ENCODE results near the gene DNAAF2.
"Not testable (repeated sequence)": the region's sequence is repeated elsewhere in the genome, so short reads cannot be mapped to it uniquely, and the experiment has no call there.

DNAAF2 gene

DNA sequence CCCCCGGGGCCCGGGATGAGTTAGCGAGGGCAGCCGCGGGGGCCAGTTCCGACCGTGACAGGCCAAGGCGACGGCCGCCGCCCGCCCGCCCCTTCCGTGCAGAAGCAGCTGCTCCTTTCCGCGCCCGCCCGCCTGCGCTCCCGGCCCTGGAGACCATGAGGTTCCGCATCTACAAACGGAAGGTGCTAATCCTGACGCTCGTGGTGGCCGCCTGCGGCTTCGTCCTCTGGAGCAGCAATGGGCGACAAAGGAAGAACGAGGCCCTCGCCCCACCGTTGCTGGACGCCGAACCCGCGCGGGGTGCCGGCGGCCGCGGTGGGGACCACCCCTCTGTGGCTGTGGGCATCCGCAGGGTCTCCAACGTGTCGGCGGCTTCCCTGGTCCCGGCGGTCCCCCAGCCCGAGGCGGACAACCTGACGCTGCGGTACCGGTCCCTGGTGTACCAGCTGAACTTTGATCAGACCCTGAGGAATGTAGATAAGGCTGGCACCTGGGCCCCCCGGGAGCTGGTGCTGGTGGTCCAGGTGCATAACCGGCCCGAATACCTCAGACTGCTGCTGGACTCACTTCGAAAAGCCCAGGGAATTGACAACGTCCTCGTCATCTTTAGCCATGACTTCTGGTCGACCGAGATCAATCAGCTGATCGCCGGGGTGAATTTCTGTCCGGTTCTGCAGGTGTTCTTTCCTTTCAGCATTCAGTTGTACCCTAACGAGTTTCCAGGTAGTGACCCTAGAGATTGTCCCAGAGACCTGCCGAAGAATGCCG is 13.7 kb downstream of the DNAAF2 start:
- peak; percentile 91 for DNase-seq

DNA sequence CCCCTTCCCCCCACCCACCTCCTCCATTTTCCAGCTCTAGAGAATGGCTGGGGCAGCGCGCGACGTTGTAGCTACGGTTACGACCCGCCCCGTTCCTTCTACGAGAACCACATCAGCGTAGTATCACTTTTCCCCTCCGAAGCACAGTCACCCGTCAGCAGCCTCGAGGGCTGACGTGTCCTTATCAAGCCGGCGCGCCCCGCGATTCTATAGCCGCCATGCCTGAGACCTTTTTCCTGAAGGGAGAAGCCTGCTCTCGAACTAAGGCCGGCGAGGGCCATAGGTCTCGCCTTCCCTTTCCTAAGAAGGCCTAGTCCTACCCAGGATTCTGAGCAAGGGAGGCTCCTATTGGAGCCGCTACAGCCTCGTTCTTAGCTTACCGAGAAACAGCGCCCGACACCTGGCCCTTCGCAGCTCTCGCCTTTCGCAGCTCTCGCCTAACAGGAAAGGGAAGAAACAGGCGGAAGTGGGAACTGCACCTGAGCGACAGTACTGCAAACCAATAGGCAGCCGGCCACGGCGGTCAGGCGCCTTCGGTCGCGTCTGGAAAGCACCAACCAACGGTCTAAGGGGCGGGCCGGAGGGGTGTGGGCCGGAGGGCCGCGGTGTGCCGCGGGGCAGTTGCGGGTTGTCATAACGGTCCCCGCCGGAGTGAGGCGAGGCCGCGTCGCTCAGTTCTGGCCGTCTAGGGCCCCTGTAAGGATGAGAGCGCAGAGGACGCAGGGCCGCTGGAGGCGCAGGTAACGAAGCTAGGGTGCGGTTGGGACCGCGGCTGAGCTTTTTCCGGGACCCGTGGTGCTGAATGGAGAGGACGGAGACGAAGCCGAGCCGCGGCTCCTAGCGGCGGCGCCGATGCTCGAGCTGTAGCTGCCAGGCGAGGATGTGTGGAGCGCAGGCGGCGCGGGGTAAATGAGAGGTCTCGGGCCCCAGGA is 14.6 kb downstream of the DNAAF2 start, which contains the start of the genes MGAT2 and RPL36AL:
Gene MGAT2, plus strand, starts transcription at position 618 of the 932 bp plus-strand sequence. CDS start 470 bp downstream, outside the sequence.
Gene RPL36AL, minus strand, starts transcription at position 445 of the 932 bp plus-strand sequence. CDS start 1,522 bp downstream, outside the sequence.
- peak; percentile 99 for DNase-seq

DNA sequence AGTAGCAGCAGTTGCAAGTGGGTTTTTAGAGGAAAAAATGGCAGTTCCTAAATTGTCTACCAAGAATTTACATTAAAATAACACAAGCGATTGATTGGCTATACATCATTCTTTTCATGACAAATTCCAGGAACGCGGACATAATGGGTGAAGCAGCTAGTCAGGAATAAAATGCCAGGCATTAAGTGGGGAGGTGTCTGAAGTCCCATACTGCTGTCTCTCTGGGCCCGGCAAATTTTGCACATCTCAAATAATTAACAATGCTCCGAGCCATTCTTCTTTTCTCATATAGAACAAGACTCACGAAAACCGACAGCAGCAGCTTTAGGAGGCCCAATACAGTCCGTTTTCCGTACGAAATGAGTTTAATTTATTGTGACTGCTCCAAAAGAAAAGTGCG is 15.3 kb downstream of the DNAAF2 start:
- no peak for DNase-seq

DNA sequence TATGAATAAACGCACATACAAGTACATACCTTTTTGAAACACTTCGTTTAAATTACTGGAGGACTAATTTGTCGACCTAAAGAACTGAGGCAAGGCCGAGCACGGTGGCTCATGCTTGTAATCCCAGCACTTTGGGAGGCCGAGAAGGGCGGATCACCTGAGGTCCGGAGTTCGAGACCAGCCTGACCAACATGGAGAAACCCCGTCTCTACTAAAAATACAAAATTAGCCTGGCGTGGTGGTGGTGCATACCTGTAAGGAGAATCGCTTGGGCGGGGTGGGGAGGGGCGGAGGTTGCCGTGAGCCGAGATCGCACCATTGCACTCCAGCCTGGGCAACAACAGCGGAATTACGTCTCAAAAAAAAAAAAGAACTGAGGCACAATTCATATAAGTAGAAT is 15.8 kb downstream of the DNAAF2 start:
- DNase-seq, result not testable (repeated sequence)

DNA sequence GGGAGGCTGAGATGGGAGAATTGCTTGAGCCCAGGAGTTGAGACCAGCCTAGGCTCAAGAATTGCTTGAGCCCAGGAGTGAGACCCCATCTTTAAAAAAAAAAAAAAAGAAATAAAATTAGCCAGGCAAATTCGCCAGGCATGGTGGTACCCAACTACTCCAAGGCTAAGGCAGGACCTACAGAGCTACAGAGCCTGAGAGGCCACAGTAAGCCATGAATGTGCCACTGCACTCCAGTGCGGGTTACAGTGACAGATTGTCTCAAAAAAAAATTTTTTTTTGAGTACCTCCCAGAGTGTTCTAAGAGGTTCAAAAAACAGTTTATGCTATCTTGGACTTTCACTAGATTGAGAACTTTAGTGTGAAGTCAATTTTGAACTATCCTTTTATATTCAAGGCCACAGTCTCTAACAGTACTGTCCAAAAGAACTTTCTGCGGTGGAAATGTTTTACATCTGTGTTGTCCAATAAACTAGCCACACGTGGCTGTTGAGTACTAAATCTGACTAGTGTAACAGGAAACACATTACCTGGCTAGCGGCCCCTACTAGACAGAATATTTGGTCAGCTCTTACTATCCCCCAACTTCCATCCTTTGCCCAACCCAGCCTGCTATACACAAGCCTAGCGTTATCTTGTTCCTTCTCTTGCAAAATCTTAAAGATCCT is 17.1 kb downstream of the DNAAF2 start:
- DNase-seq, result no peak

DNA sequence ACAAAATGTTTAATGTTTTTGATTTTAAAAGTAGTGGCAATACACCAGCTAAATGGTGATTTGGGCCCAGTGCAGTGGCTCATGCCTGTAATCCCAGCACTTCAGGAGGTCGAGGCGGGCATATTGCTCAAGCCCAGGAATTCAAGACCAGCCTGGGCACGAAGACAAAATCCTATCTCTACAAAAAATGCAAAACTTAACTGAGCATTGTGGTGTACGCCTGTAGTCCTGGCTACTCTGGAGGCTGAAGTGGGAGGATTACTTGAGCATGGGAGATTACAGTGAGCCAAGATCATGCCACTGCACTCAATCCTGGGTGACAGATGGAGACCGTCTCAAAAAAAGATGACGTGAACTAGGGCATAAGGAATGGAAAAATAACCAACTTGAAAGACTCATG is 19.3 kb downstream of the DNAAF2 start:
- DNase-seq, result no peak

DNA sequence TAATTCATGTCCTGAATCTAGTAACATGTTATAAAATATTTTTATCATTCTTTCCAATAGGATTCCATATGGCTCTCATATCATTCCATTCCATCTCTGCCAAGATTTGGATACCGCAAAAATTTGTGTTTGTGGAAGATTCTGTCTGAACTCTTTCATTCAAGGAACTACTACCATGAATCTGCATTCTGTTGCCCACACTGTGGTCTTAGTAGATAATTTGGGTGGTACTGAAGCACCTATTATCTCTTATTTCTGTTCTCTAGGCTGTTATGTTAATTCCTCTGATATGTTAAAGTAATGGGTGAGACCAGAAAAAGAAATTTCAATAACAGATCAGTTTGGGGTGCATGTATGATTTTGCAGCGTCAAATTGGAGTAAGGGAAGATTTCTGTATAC is 20.8 kb downstream of the DNAAF2 start:
- peak; percentile 64 for DNase-seq

DNA sequence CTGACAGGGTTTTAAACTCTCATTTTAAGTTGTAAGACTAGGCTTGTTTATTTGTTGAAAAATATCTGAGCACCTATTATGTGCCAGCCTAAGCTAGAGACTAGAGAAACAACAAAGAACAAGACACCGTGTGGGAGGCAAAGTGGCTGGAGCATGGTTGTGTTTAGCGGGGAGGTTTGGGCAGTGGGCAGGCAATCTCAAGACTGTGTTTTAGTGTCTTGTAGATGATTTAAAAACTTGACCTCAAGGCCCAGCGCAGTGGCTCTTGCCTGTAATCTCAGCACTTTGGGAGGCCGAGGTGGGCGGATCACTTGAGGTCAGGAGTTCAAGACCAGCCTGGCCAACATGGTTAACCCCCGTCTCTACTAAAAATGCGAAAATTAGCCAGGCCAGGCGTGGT is 22.4 kb downstream of the DNAAF2 start:
- DNase-seq, result no peak

DNA sequence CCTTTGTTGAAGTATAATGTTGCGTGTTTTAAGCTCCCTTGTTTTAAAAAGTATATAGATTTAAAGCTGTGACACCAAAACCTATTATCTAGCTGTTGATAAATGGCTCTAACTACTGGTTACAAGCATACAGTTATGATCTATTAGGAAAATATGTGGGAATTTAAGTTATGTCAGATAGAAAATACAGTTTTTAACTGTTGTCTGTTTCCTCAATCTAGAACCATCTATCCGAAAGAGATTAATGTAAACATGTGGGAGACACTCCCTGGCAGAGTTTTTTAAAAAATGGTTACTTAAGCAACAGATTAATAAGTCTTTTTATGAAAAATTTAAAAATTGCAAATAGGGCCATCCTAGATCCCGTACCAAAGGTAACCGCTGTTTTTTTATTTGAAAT is 22.8 kb downstream of the DNAAF2 start:
- no peak for DNase-seq

DNA sequence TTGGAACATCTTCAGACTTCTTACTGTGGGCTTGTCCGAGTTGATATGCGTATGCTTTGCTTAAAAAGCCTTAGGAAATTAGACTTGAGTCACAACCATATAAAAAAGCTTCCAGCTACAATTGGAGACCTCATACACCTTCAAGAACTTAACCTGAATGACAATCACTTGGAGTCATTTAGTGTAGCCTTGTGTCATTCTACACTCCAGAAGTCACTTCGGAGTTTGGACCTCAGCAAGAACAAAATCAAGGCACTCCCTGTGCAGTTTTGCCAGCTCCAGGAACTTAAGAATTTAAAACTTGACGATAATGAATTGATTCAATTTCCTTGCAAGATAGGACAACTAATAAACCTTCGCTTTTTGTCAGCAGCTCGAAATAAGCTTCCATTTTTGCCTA is 27.5 kb downstream of the DNAAF2 start:
- DNase-seq, result no peak

DNA sequence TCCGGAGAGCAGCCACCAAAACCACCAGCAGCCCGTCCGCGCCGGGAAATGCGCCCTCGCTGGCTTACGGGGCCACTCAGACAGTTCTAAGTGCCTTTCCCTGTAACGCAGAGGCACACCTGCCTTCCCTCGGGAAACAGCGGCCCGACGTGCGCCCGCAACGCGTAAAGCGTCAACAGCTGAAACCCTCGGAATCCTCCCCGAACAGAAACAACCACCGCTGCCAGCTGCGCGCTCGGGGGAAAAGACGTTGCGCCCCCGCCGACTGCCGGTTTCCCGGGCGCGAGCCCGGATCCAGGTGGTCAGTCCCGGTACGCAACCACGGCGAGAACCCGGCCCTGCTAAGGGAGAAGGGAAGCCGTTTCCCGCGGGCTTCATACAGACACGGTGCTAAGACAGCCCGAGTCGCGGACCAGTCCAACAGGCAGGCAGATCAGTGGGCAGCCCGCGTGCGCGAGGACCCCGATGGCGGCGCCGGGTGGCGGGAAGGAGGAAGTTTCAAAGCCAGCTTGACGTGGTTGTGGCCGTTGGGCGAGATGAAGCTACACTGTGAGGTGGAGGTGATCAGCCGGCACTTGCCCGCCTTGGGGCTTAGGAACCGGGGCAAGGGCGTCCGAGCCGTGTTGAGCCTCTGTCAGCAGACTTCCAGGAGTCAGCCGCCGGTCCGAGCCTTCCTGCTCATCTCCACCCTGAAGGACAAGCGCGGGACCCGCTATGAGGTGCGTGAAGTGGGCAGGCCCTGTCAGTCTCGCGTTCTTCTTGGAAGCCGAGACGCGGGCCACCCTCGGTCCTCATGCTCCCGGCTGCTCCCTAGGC is 36.4 kb downstream of the DNAAF2 start, which contains the start of gene LRR1:
Gene LRR1, plus strand, starts transcription at position 456 of the 816 bp plus-strand sequence. Its CDS starts 81 bp downstream, at position 537.
- DNase-seq, result peak; percentile 93

DNA sequence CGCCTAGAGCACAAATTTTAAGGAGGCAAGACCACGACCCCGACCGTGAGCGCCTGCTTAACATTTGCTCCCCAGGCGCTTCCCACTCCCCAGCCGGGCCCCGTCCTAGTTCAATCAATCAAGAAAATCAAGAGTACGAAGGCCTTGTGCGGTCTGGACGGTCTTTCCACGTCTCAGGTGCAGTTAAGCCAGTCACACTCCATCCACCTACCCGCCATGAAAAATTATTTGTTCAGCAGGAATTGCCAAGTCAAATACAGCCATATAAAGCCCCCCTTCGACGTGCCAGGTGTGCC is 36.9 kb downstream of the DNAAF2 start:
- peak; percentile 57 for DNase-seq

DNA sequence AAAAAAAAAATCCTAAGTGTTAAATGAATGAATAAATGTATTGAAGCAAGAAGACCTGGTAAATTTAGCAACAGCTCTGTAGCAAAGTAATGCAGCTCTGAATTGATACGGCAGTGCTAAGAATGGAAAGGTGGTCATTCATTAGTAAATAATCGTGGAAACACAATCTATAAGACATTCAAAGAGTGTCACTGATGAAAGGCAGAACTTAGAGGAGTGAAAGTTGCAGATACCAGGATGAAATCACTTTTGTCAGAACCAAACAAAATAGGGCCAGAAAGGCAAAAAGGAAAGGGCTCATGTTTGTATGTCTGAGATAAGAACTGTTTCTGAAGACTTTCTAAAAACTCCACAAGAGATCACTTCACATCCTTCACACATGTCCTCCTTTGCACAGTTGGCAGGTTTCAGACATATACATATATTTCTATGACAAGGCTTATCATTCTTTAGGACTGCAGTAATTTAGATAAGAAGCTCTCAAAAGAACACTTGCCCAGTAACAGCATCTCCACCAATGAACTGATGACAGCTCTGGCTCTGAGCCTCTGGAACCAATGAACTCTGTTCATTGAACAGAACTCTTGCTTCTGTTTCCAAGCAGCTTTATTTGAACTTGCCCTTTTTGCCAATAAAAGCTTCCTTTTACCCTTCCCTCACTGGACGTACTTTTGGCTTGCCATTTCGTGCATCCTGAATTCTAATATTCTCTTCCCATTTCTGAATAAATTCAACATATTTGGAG is 40.5 kb downstream of the DNAAF2 start:
- peak; percentile 97 for DNase-seq

DNA sequence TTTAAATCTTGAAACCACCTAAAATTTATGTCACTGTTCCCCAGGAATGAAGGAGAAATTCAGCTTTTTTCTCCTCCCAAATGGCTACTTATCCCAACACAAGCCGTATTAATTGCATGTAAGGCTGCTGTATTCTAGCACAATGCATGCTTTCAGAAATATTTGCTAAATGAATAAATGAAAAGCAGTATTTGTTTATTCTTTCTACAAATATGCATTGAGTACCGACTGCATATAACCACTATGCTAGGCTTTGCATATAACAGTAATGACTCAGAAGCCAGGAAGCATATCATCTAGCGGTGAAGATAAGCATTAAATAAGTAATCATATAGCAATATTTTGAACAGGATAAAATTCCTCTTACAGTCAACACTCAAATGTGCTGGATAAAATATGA is 42.0 kb downstream of the DNAAF2 start:
- DNase-seq, result peak; percentile 62

DNA sequence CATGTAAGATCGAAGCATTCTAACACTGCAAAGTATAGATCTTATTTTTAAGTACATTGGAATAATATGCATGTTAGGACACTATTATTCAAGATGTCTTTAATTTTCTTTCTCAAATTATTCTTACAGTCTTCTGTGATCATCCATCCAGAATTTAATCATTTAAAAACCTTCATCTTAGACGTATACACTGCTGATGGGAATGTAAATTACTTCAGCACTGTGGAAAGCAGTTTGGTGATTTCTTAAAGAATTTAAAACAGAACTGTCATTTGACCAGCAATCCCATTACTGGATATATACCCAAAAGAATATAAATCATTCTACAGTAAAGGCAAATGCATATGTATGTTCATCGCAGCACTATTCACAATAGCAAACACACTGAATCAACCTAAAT is 45.7 kb downstream of the DNAAF2 start:
- no peak for DNase-seq

DNA sequence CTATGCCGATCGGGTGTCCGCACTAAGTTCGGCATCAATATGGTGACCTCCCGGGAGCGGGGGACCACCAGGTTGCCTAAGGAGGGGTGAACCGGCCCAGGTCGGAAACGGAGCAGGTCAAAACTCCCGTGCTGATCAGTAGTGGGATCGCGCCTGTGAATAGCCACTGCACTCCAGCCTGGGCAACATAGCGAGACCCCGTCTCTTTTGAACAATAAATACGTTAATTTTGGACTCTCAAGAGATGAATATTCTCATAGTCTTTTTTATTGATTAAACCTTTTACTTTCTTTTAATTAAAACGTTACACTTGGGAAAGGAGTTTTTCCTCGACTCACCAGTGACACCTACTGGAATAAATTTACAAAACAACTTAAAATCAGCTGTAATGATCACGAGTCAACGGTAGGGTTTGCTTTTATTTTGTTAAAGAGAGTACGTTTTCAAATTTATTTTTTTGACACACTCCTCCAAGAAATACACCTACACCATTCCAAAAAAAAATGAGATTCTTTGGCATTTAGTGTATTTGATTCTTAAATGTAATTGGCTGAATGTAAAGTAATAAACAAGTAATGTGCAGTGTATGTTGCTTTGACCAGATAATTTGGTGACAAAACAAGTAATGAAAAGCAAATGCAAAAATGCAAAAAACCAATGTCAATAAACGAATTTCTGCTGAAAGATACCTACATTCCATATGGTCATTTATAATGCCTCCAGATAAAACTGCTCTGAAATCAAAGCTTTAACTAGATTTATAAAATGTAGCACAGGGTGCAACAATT is 48.2 kb downstream of the DNAAF2 start:
- DNase-seq, result peak; percentile 89

DNA sequence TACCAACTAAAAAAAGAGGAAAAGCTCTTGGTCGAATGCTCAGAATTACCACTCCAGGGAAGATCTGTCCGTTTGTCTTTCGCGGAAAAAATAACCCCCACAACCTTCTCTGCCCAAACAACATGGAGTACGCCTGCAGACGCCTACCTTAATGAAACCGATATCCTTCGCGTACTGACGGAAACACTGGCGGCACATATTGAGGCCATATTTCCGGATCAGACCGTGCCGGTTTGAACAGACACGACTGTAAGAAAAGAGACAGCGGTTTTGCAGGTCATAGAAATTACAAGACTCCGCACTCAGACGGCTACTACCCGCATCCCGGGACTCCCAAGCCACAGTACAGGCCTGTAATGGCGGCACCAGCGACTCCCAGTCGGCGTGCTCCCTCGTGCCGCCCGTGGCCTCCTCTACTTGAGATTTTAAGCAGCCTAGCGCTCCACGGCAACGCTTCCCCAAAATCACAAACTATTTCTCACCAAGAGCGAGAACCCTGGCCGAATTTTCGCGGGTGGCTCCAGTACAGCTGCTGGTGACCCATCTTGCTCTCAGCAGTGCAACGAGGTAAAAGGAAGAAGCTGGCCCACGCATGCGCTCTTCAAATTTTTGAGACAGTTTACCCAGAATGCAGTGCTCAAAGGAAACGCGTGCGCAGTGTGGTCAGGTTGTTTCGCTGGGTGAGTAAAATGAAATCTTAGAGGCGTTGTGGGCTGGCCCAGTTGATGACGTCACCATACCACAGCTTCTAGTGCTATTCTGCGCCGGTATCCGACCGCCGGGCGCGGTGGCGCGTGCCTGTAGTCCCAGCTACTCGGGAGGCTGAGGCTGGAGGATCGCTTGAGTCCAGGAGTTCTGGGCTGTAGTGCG is 49.0 kb downstream of the DNAAF2 start, which contains the start of gene RPS29:
Gene RPS29, minus strand, starts transcription at position 578 of the 870 bp plus-strand sequence. Its CDS starts 34 bp downstream, at position 544.
- peak; percentile 99 for DNase-seq

DNA sequence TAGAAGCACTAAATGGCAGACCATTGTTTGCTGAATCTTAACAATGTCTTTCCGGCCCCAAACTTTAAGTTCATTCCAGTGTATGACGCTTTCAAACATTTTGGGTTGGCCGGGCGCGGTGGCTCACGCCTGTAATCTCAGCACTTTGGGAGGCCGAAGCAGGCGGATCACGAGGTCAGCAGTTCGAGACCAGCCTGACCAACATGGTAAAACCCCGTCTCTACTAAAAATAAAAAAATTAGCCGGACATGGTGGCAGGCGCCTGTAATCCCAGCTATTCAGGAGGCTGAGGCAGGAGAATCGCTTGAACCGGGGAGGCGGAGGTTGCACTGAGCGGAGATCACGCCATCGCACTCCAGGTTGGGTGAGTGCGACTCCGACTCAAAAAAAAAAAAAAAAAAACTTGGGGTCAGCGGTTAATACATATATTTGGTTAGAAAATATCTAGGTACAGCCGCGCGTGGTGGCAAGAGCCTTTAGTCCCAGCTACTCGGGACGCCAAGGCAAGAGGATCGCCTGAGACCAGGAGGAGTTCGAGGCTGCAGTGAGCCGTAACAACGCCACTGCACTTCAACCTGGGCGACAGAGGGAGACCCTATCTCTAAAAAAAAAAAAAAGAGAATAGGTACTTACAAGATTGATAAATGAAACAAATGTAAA is 49.9 kb downstream of the DNAAF2 start:
- DNase-seq, result peak; percentile 49

DNA sequence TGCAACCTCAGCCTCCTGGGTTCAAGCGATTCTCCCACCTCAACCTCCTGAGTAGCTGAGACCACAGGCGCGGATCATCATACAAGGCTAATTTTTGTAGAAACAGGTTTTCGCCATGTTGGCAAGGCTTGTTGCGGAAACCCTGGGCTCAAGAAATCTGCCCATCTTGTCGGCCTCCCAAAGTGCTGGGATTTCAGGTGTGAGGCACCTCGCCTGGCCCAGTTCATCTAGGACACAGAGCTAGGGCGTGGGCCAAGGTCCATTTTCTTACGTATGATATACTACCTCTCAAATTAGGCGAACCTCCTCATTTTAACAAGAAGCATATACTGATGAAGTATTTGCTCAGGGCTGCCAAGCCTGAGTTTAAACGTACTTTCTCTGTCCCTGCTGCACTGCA is 51.0 kb downstream of the DNAAF2 start:
- no peak for DNase-seq
